Type B pancreatic cell (in vitro differentiated cells): Measurements from ENCODE around the gene RDH14. TPM values are rescaled to one million over a fixed set of nuclear protein-coding genes. Genes with fewer than 3 reads are reported as not detected.

Experiments
- DNase-seq: peaks from one replicate; pipeline ENCODE4 v3.0.0; 2021; ENCODE audit warnings: mixed read lengths; ENCODE audit not compliant: unreplicated experiment; ENCODE audit errors: extremely low spot score
- H3K27ac Mint-ChIP-seq: 2 replicates; pipeline ENCODE4 v1.8.0; 2021; ENCODE audit warnings: mild to moderate bottlenecking, mixed read lengths
- H3K27me3 Mint-ChIP-seq: 2 replicates; pipeline ENCODE4 v1.8.0; 2021; ENCODE audit warnings: mixed read lengths
- H3K36me3 Mint-ChIP-seq: 2 replicates; pipeline ENCODE4 v1.8.0; 2021; ENCODE audit warnings: mixed read lengths
- H3K4me1 Mint-ChIP-seq: one replicate; pipeline ENCODE4 v1.8.0; 2021; ENCODE audit warnings: mixed read lengths; ENCODE audit not compliant: unreplicated experiment
- H3K4me3 Mint-ChIP-seq: 2 replicates; pipeline ENCODE4 v1.8.0; 2021; ENCODE audit warnings: mild to moderate bottlenecking, mixed read lengths
- H3K9me3 Mint-ChIP-seq: 2 replicates; pipeline ENCODE4 v1.8.0; 2021; ENCODE audit warnings: mixed read lengths
- total RNA-seq: library from RNA; stranded (reverse); gene quantifications from 2 replicates; pipeline ENCODE4 v1.2.1, GENCODE V29; 2021; ENCODE audit warnings: low replicate concordance
- TF ChIP-seq, protein P1 (sequence below): fragments of 200-600 bp; sonication (generic); conservative IDR thresholded peaks from 2 replicates; pipeline ENCODE4 v1.5.0; 2021; ENCODE audit warnings: antibody characterized with exemption, mild to moderate bottlenecking

RDH14 gene
- total RNA-seq, 1 donor from 2014 or later: 25.5 TPM

DNA sequence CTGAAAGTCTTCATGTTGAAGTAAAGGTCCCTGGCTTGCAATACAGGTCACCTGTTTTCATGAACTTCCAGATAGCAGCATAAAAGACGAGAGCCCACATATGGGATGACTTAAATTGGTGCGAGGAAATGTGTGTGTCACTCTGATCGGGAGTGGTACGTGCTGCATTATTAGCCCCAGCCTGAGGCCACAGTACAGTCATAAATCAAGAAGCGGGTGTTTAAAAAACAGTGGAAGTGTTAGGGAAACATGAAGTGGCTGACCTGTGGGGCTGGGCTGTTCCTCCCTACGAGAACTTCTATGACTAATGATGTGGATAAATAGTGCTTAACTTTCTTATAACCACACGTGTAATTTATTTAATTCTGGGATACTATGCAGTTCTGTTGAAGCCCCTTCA lies 24.4 kb downstream of the RDH14 start:
- H3K36me3 Mint-ChIP-seq: no peaks in the 10 kb centered on the region
- DNase-seq: no peak
- no peak overlapping the region for H3K4me3 Mint-ChIP-seq
- H3K27me3 Mint-ChIP-seq: peaks cover 71% of the 10 kb centered on the region
- H3K9me3 Mint-ChIP-seq: peaks cover 4% of the 10 kb centered on the region
- H3K4me1 Mint-ChIP-seq: peaks cover 9% of the 10 kb centered on the region
- H3K27ac Mint-ChIP-seq: no peak overlapping the region
- TF ChIP-seq, protein P1, sequence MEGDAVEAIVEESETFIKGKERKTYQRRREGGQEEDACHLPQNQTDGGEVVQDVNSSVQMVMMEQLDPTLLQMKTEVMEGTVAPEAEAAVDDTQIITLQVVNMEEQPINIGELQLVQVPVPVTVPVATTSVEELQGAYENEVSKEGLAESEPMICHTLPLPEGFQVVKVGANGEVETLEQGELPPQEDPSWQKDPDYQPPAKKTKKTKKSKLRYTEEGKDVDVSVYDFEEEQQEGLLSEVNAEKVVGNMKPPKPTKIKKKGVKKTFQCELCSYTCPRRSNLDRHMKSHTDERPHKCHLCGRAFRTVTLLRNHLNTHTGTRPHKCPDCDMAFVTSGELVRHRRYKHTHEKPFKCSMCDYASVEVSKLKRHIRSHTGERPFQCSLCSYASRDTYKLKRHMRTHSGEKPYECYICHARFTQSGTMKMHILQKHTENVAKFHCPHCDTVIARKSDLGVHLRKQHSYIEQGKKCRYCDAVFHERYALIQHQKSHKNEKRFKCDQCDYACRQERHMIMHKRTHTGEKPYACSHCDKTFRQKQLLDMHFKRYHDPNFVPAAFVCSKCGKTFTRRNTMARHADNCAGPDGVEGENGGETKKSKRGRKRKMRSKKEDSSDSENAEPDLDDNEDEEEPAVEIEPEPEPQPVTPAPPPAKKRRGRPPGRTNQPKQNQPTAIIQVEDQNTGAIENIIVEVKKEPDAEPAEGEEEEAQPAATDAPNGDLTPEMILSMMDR: no peak

DNA sequence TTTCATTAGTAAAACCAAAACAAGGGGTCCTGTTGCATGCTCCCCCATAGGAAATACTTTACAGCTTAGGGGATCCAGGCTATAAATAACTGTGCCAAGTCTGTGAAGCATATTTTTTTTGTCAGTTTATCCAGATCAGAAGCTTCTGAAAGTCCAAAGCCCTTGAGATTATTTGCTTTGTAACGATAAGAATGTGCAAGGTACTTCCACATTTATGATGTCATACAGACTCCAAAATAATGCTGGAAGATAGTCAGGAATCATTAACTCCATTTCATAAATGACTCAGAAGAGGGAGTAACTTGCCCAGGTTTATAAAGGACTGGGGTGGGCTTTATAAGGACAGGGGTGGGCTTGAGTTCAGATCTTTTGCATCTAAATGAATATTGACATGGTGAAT lies 29.3 kb downstream of the RDH14 start:
- Mint-ChIP-seq H3K36me3 (no peaks in the 10 kb centered on the region), H3K9me3 (peaks cover 4% of the 10 kb centered on the region), H3K4me3 (no peak overlapping the region), H3K27ac (no peak overlapping the region), H3K27me3 (peaks cover 70% of the 10 kb centered on the region), H3K4me1 (peaks cover 7% of the 10 kb centered on the region)
- TF ChIP-seq, protein P1: no peak
- no peak for DNase-seq

- DNase-seq: no peak
- H3K27ac Mint-ChIP-seq: no peak overlapping the region
- no peaks in the 10 kb centered on the region for H3K36me3 Mint-ChIP-seq
- H3K9me3 Mint-ChIP-seq: no peaks in the 10 kb centered on the region
- H3K27me3 Mint-ChIP-seq: peaks cover 51% of the 10 kb centered on the region
- TF ChIP-seq, protein P1: no peak
- H3K4me1 Mint-ChIP-seq: peaks cover 6% of the 10 kb centered on the region
- H3K4me3 Mint-ChIP-seq: no peak overlapping the region
Observed at GRCh38 chr2:18527822-18528221, 32.6 kb downstream of the RDH14 start.

GRCh38 chr2:18527326-18527725 lies 33.1 kb downstream of the RDH14 start:
- DNase-seq: no peak
- peaks cover 11% of the 10 kb centered on the region for H3K4me1 Mint-ChIP-seq
- no peak overlapping the region for H3K4me3 Mint-ChIP-seq
- peaks cover 51% of the 10 kb centered on the region for H3K27me3 Mint-ChIP-seq
- no peaks in the 10 kb centered on the region for H3K9me3 Mint-ChIP-seq
- TF ChIP-seq, protein P1: no peak
- no peaks in the 10 kb centered on the region for H3K36me3 Mint-ChIP-seq
- H3K27ac Mint-ChIP-seq: no peak overlapping the region

DNA sequence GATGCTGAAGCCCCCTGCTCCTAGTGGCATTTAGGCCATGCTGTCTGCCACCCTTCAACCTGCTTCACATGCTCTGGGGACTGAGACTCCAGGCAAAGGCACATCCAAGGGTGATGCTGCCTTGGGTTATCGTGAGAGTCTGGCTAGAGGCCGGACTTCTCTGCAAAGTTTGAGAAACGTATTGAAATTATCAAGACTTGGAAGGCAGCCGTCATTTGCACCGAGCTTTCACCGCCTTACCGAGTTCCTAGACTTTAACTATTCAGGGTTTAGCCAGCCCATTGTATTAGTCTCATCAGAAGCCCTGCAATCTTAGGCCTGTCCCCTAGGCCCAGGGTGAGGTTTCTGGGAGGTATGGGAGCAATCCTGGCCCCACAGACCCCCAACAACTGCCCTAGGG lies 34.0 kb downstream of the RDH14 start:
- Mint-ChIP-seq H3K9me3 (no peaks in the 10 kb centered on the region), H3K27me3 (peaks cover 52% of the 10 kb centered on the region), H3K4me3 (no peak overlapping the region), H3K36me3 (no peaks in the 10 kb centered on the region), H3K27ac (no peak overlapping the region), H3K4me1 (peaks cover 19% of the 10 kb centered on the region)
- TF ChIP-seq, protein P1: no peak
- no peak for DNase-seq

DNA sequence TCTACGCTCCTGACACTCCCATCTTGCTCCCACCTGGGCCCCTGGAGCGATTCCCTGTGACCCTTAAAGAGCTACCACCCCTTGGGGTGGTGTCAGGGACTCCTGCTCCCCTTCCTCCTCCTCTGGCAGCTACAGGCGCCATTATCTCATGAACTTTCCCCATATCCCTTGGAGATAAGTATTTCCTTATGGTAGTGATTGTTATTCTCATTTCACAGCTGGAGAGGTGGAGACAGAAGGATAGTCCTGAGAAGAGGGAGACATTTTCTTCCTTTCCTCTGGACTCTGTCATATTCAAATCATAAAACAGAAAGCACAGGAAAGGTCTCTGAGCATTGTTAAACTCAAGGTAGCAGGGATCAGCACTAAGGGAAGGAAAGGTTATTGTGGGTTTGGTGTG lies 34.6 kb downstream of the RDH14 start:
- Mint-ChIP-seq H3K36me3 (no peaks in the 10 kb centered on the region), H3K27ac (no peak overlapping the region), H3K27me3 (peaks cover 47% of the 10 kb centered on the region), H3K4me3 (no peak overlapping the region), H3K4me1 (peaks cover 20% of the 10 kb centered on the region), H3K9me3 (no peaks in the 10 kb centered on the region)
- TF ChIP-seq, protein P1: no peak
- no peak for DNase-seq
